ENCODE data around the gene RNF186. TPM values are rescaled to one million over a fixed set of nuclear protein-coding genes. Genes with fewer than 3 reads are reported as not detected.

RNF186 gene
- polyA plus RNA-seq, 6 donors from 2014 or later: not detected

- no peak overlapping the region for H3K4me3 Mint-ChIP-seq
- no peaks in the 10 kb centered on the region for H3K4me1 Mint-ChIP-seq
- H3K9me3 Mint-ChIP-seq: peaks cover 0 to 3% (median 0%) of the 10 kb centered on the region in 7 donors
- H3K36me3 Mint-ChIP-seq: peaks cover 22 to 28% of the 10 kb centered on the region in 2 donors
- DNase-seq (no peak), ATAC-seq (ENCODE audit: low read depth in 2 of 2) (no peak)
- no peaks in the 10 kb centered on the region for H3K27me3 Mint-ChIP-seq
- H3K27ac Mint-ChIP-seq: peak overlapping the region in 1 of 6 donors; percentile 49
Observed at GRCh38 chr1:19776287-19776686, 38.8 kb downstream of the RNF186 start.

- no peak overlapping the region for H3K27ac Mint-ChIP-seq
- ATAC-seq (ENCODE audit: low read depth in 2 of 2): no peak
- H3K4me1 Mint-ChIP-seq: no peaks in the 10 kb centered on the region
- no peaks in the 10 kb centered on the region for H3K27me3 Mint-ChIP-seq
- no peak for DNase-seq
- H3K36me3 Mint-ChIP-seq: peaks cover 18 to 26% of the 10 kb centered on the region in 2 donors
- peaks cover 0 to 3% (median 0%) of the 10 kb centered on the region in 7 donors for H3K9me3 Mint-ChIP-seq
- H3K4me3 Mint-ChIP-seq: peak overlapping the region in 1 of 8 donors; percentile 41
Observed at GRCh38 chr1:19775831-19776230, 39.3 kb downstream of the RNF186 start.

- ATAC-seq (ENCODE audit: low read depth in 2 of 2) (no peak), DNase-seq (no peak)
- Mint-ChIP-seq H3K9me3 (peaks cover 0 to 3% (median 0%) of the 10 kb centered on the region in 7 donors), H3K4me1 (no peaks in the 10 kb centered on the region), H3K27ac (no peak overlapping the region), H3K27me3 (no peaks in the 10 kb centered on the region), H3K36me3 (peaks cover 14 to 26% of the 10 kb centered on the region in 2 donors), H3K4me3 (no peak overlapping the region)
Observed at GRCh38 chr1:19775317-19775716, 39.8 kb downstream of the RNF186 start.

- peaks cover 8 to 18% of the 10 kb centered on the region in 2 donors for H3K36me3 Mint-ChIP-seq
- H3K4me1 Mint-ChIP-seq: no peaks in the 10 kb centered on the region
- no peak overlapping the region for H3K27ac Mint-ChIP-seq
- peaks cover 0 to 3% (median 0%) of the 10 kb centered on the region in 7 donors for H3K9me3 Mint-ChIP-seq
- ATAC-seq (ENCODE audit: low read depth in 2 of 2) (no peak), DNase-seq (no peak)
- no peaks in the 10 kb centered on the region for H3K27me3 Mint-ChIP-seq
- H3K4me3 Mint-ChIP-seq: no peak overlapping the region
Observed at GRCh38 chr1:19774180-19774785, 40.8 kb downstream of the RNF186 start.

GRCh38 chr1:19773485-19773884 lies 41.6 kb downstream of the RNF186 start:
- Mint-ChIP-seq H3K36me3 (peaks cover 0 to 11% of the 10 kb centered on the region in 2 donors), H3K9me3 (peaks cover 0 to 3% (median 0%) of the 10 kb centered on the region in 7 donors), H3K27ac (peak overlapping the region in 1 of 6 donors; percentile 30), H3K4me1 (no peaks in the 10 kb centered on the region), H3K27me3 (no peaks in the 10 kb centered on the region), H3K4me3 (no peak overlapping the region)
- DNase-seq: no peak
- no peak for ATAC-seq (ENCODE audit: low read depth in 2 of 2)

GRCh38 chr1:19772053-19772452 lies 43.0 kb downstream of the RNF186 start:
- no peaks in the 10 kb centered on the region for H3K27me3 Mint-ChIP-seq

GRCh38 chr1:19771350-19771749 lies 43.7 kb downstream of the RNF186 start:
- no peaks in the 10 kb centered on the region for H3K27me3 Mint-ChIP-seq
- H3K27ac Mint-ChIP-seq: no peak overlapping the region
- H3K9me3 Mint-ChIP-seq: no peaks in the 10 kb centered on the region
- peaks cover under 1 to 4% of the 10 kb centered on the region in 2 donors for H3K36me3 Mint-ChIP-seq
- H3K4me3 Mint-ChIP-seq: no peak overlapping the region
- DNase-seq (no peak), ATAC-seq (ENCODE audit: low read depth in 2 of 2) (no peak)
- H3K4me1 Mint-ChIP-seq: no peaks in the 10 kb centered on the region

More at GRCh38 chr1:19772053-19772452, 43.0 kb downstream of the RNF186 start:
- DNase-seq: no peak
- Mint-ChIP-seq H3K4me1 (no peaks in the 10 kb centered on the region), H3K4me3 (no peak overlapping the region), H3K36me3 (peaks cover 0 to 4% of the 10 kb centered on the region in 2 donors), H3K27ac (peak overlapping the region in 3 of 6 donors; percentile 13 to 31 (median 18)), H3K9me3 (no peaks in the 10 kb centered on the region)
- ATAC-seq (ENCODE audit: low read depth in 2 of 2): no peak

GRCh38 chr1:19770436-19771190 lies 44.5 kb downstream of the RNF186 start:
- H3K36me3 Mint-ChIP-seq: peaks cover 4 to 7% of the 10 kb centered on the region in 2 donors

GRCh38 chr1:19769211-19769932 lies 45.7 kb downstream of the RNF186 start:
- no peak overlapping the region for H3K27ac Mint-ChIP-seq
- H3K4me1 Mint-ChIP-seq: peaks cover 0 to 4% (median 0%) of the 10 kb centered on the region in 3 donors
- H3K36me3 Mint-ChIP-seq: peaks cover 9 to 15% of the 10 kb centered on the region in 2 donors
- no peaks in the 10 kb centered on the region for H3K9me3 Mint-ChIP-seq
- DNase-seq (no peak), ATAC-seq (ENCODE audit: low read depth in 2 of 2) (no peak)
- H3K4me3 Mint-ChIP-seq: no peak overlapping the region
- H3K27me3 Mint-ChIP-seq: no peaks in the 10 kb centered on the region

More at GRCh38 chr1:19770436-19771190, 44.5 kb downstream of the RNF186 start:
- DNase-seq (no peak), ATAC-seq (ENCODE audit: low read depth in 2 of 2) (no peak)
- H3K4me1 Mint-ChIP-seq: no peaks in the 10 kb centered on the region
- H3K4me3 Mint-ChIP-seq: no peak overlapping the region
- H3K27ac Mint-ChIP-seq: peak overlapping the region in 1 of 6 donors; percentile 33
- no peaks in the 10 kb centered on the region for H3K9me3 Mint-ChIP-seq
- no peaks in the 10 kb centered on the region for H3K27me3 Mint-ChIP-seq

GRCh38 chr1:19768353-19769210 lies 46.5 kb downstream of the RNF186 start:
- Mint-ChIP-seq H3K4me3 (no peak overlapping the region), H3K9me3 (no peaks in the 10 kb centered on the region), H3K27ac (no peak overlapping the region), H3K4me1 (peaks cover 0 to 4% (median 0%) of the 10 kb centered on the region in 3 donors), H3K36me3 (peaks cover 9 to 15% of the 10 kb centered on the region in 2 donors), H3K27me3 (no peaks in the 10 kb centered on the region)
- ATAC-seq (ENCODE audit: low read depth in 2 of 2) (no peak), DNase-seq (no peak)

- H3K36me3 Mint-ChIP-seq: peaks cover 9 to 15% of the 10 kb centered on the region in 2 donors
- H3K4me1 Mint-ChIP-seq: peaks cover 0 to 4% (median 0%) of the 10 kb centered on the region in 3 donors
- DNase-seq (no peak), ATAC-seq (ENCODE audit: low read depth in 2 of 2) (no peak)
- no peaks in the 10 kb centered on the region for H3K9me3 Mint-ChIP-seq
- no peak overlapping the region for H3K4me3 Mint-ChIP-seq
- peak overlapping the region in 1 of 6 donors; percentile 41 for H3K27ac Mint-ChIP-seq
- no peaks in the 10 kb centered on the region for H3K27me3 Mint-ChIP-seq
Observed at GRCh38 chr1:19765623-19766022, 49.5 kb downstream of the RNF186 start.

- Mint-ChIP-seq H3K27me3 (no peaks in the 10 kb centered on the region), H3K4me1 (peaks cover 0 to 4% (median 0%) of the 10 kb centered on the region in 3 donors), H3K36me3 (peaks cover 5 to 15% of the 10 kb centered on the region in 2 donors), H3K9me3 (no peaks in the 10 kb centered on the region), H3K27ac (peak overlapping the region in 1 of 6 donors; percentile 30), H3K4me3 (no peak overlapping the region)
- DNase-seq: no peak
- ATAC-seq (ENCODE audit: low read depth in 2 of 2): no peak
Observed at GRCh38 chr1:19764848-19765247, 50.2 kb downstream of the RNF186 start.
